ENCODE data around the gene ALKBH4. TPM values are rescaled to one million over a fixed set of nuclear protein-coding genes. Genes with fewer than 3 reads are reported as not detected.
"Not testable (repeated sequence)": the region's sequence is repeated elsewhere in the genome, so short reads cannot be mapped to it uniquely, and the experiment has no call there.

Gene ALKBH4
- total and polyA plus RNA-seq, 2 of the 4 experiments (the other 2 are of a cell fraction): 6.1 to 7.4 TPM

DNA sequence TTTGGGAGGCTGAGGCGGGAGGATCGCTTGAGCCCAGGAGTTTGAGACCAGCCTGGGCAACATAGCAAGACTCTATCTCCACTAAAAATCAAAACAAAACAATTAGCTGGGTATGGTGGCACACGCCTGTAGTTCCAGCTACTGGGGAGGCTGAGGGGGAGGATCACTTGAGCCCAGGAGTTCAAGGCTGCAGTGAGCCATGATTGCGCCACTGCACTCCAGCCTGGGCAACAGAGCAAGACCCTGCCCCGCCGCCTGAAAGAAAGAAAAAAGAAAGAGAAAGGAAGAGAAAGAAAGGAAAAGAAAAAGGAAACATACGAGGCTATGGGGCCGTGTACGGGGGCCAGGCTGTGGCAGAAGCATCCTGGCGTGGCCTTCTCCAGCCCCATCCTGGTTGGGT, 9.7 kb downstream of the ALKBH4 start:
- H3K23ac ChIP-seq (ENCODE audit: low read depth, low read length); POLR2A ChIA-PET (ENCODE audit: unreplicated experiment): not testable (repeated sequence)

More for the DNA sequence above, 9.7 kb downstream of the ALKBH4 start:
- peaks cover 27% of the 10 kb centered on the region for H3K36me3 ChIP-seq (ENCODE audit: control insufficient read depth, insufficient read depth, low read length)
- H3K9ac ChIP-seq (ENCODE audit: low read depth, low read length); H3K9me1 ChIP-seq (ENCODE audit: insufficient read depth, low read length); H3K9me3 ChIP-seq (ENCODE audit: control insufficient read depth, insufficient read depth, low read length); BruUV-seq (replicated peaks); H3K4ac ChIP-seq (ENCODE audit: low read depth, low read length); H3K27me3 ChIP-seq (ENCODE audit: control insufficient read depth, insufficient read depth, low read length); H2BK120ac ChIP-seq (ENCODE audit: low read depth, low read length); dilution Hi-C loops (cut with HindIII; ENCODE audit: low sequenced_read_pairs, unreplicated experiment); H4K91ac ChIP-seq (ENCODE audit: insufficient read depth, low read depth, low read length); intact Hi-C loops (cut with micrococcal nuclease); DNase-seq; H4K8ac ChIP-seq (ENCODE audit: low read depth in 2 of 2, low read length in 2 of 2); H2AK5ac ChIP-seq (ENCODE audit: low read depth, low read length); H3K4me3 ChIP-seq (ENCODE audit: insufficient read depth, low read depth, low read length); H3K4me1 ChIP-seq (ENCODE audit: control insufficient read depth, insufficient read depth, low read length); H2BK20ac ChIP-seq (ENCODE audit: low read depth, low read length); H3K18ac ChIP-seq (ENCODE audit: low read depth, low read length); H3K4me2 ChIP-seq (ENCODE audit: low read depth, low read length); H2BK15ac ChIP-seq (ENCODE audit: low read depth, low read length); H4K5ac ChIP-seq (ENCODE audit: low read depth, low read length); in situ Hi-C loops (cut with MboI; ENCODE audit: low sequenced_read_pairs); H2AFZ ChIP-seq (replicated peaks; ENCODE audit: low read length, poor library complexity); H3K56ac ChIP-seq (ENCODE audit: extremely low read depth, insufficient read depth, low read length); H2AK9ac ChIP-seq (replicated peaks; ENCODE audit: low read depth, low read length, poor library complexity); ATAC-seq (ENCODE audit: low read depth); H2BK5ac ChIP-seq (ENCODE audit: low read depth, low read length, poor library complexity, severe bottlenecking); CTCF ChIA-PET; H3K14ac ChIP-seq (replicated peaks; ENCODE audit: low read depth, low read length); H3K27ac ChIP-seq (ENCODE audit: insufficient read depth, low read length): not testable (repeated sequence)
- peaks cover 0 to 18% of the 10 kb centered on the region in 2 experiments; a peak in 2 of 4 replicates for H3K79me1 ChIP-seq (ENCODE audit: low read depth in 1 of 2, low read length in 2 of 2)
- 100% methylated on average over 2 of the region's 10 CpGs; no CpG with 5 or more reads in 1 of the 2 experiments for WGBS, 2 experiments (ENCODE audit: extremely low coverage in 2 of 2, insufficient read length in 1 of 2)
- H4K20me1 ChIP-seq (ENCODE audit: insufficient read depth, low read length): peaks cover 12% of the 10 kb centered on the region
